Measurements from ENCODE around the gene AP5M1. TPM values are rescaled to one million over a fixed set of nuclear protein-coding genes. Genes with fewer than 3 reads are reported as not detected.

Gene AP5M1
- polyA plus RNA-seq: 75.7 and 81.2 TPM in 2 replicates

GRCh38 chr14:57268161-57269069 is at the start of gene AP5M1, which contains the start of gene EXOC5:
Gene AP5M1 (plus strand): TSS chr14:57268971. CDS start chr14:57269315, 344 bp downstream.
Gene EXOC5 (minus strand): TSS chr14:57268905. CDS start chr14:57268648, 257 bp downstream.

Other genes starting within 250 kb of the AP5M1 start
- 59.1 and 62.2 TPM in 2 replicates for gene EXOC5, start 66 bp upstream of the AP5M1 start, polyA plus RNA-seq
- 25.7 and 34.8 TPM in 2 replicates for gene NAA30, start 121.6 kb downstream of the AP5M1 start, polyA plus RNA-seq
- 1.4 TPM in 1 of 2 replicates, not detected in the other for gene CCDC198, start 224.9 kb downstream of the AP5M1 start, polyA plus RNA-seq

Data from Purkinje cell (primary cell).